ENCODE results near the gene RSBN1L. TPM values are rescaled to one million over a fixed set of nuclear protein-coding genes. Genes with fewer than 3 reads are reported as not detected.
"Not testable (repeated sequence)": the region's sequence is repeated elsewhere in the genome, so short reads cannot be mapped to it uniquely, and the experiment has no call there.

The RSBN1L gene
- total RNA-seq, 8 experiments from 2014 or later, result 8.2 to 24.5 (median 20.0) TPM

DNA sequence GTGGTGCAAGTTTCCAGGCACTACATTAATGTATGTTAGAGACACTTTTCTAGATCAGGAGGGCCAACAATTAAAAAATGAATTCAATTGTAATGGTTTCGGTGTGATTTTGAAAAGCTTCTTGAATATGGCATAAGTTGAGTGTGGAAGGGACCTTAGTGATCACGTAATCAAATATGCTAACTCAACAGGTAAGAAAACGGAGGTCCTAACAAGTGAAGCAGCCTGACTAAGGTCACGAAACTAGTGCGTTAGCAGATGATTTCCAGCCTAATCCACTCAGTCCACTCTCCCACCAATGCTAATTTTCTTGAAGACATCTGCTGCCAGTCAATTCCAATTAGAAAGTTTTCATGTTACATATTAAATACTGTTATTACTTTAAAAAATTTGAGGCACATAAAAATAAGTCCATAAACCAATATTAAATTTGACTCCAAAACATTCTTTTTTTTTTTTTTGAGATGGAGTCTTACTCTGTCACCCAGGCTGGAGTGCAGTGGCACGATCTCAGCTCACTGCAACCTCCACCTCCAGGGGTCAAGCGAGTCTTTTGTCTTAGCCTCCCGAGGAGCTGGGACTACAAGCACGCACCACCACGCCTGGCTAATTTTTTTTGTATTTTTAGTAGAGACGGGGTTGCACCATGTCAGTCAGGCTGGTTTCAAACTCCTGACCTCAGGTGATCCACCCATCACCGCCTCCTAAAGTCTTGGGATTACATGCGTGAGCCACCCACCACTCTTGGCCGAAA lies 2.3 kb upstream of the RSBN1L start:
- Histone ChIP-seq H3K4me1 (replicated peaks in 1 of 2) (peaks cover 5 to 8% of the 10 kb centered on the region in 2 donors), H3K27ac (no peak overlapping the region), H3K4me3 (peak overlapping the region in 1 of 5 donors; percentile 75)
- in situ Hi-C loops (cut with MboI; ENCODE audit: low pct_unique_long_range_greater_than_20kb in 2 of 9, low sequenced_read_pairs in 9 of 9, unreplicated experiment in 9 of 9), result no loop called here
- WGBS, 10 experiments, result 70 to 100% (median 90%) methylated on average over 1 to 11 of the region's 14 CpGs; no CpG with 5 or more reads in 1 of the 10 experiments
- no peak for ATAC-seq (replicated peaks in 6 of 8)

DNA sequence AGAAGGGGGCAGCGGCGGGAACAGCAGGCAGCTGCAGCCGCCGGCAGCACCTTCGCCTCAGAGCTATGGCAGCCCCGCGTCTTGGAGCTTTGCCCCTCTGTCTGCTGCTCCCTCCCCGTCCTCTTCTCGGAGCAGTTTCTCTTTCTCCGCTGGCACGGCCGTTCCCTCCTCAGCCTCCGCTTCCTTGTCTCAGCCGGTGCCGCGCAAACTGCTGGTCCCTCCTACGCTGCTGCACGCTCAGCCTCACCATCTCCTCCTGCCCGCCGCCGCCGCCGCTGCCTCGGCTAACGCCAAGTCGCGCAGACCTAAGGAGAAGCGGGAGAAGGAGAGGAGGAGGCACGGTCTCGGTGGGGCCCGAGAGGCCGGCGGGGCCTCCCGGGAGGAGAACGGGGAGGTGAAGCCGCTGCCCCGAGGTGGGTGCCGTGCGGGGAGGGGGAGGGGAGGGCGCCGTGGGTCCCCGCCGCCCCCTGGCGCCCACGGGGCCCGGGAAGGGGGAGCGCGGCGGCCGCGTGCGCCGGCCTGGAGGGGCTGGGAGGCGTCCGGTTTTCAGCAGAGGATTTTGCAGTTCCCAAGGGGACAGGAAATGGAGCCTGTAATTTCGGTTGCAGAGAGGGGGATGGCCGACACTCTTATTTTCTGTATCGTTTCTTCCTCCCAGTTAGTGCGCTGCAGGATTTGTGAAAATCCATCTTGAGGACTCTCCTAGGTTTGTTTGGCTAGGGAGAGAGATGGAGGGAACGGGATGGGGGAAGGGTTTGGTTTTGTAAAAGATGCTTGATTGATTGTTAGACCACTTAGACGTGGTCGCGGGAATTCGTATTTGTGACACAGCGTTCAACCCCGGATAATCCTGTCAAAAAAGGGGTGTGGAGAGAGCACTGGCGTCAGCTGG lies 630 bp downstream of the RSBN1L start:
- H3K4me1 ChIP-seq (replicated peaks in 1 of 2), result peaks cover 5 to 13% of the 10 kb centered on the region in 2 donors
- peak; percentile 47 to 57 (median 54) for ATAC-seq (replicated peaks in 6 of 8)
- 0 to 3% (median 0%) methylated on average over 1 to 19 of the region's 67 CpGs for WGBS, 10 experiments
- peak overlapping the region; percentile 95 for H3K27ac ChIP-seq
- H3K4me3 ChIP-seq, result peak overlapping the region; percentile 65 to 93 (median 78)
- in situ Hi-C loops (cut with MboI; ENCODE audit: low pct_unique_long_range_greater_than_20kb in 2 of 9, low sequenced_read_pairs in 9 of 9, unreplicated experiment in 9 of 9), result no loop called here

DNA sequence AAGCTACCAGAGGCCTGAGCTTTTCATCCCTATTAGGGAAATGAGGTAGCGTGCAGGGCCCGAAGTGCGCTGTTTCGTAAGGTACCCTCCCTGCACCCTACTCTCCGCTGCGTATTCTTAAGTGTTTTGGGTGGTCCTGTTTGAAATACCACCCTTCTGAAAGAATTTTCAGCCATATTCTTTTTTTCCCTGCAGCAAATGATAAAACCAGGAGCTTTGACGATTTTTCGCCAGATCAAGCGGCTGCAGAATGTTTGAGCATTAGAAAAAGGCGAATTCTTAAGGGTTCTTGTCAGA lies 1.2 kb downstream of the RSBN1L start:
- in situ Hi-C loops (cut with MboI; ENCODE audit: low pct_unique_long_range_greater_than_20kb in 2 of 9, low sequenced_read_pairs in 9 of 9, unreplicated experiment in 9 of 9), result no loop called here
- WGBS, 10 experiments, result 0 to 9% (median 0%) methylated on average over 4 to 9 of the region's 10 CpGs; no CpG with 5 or more reads in 2 of the 10 experiments
- peak; percentile 4 to 29 (median 16) for ATAC-seq (replicated peaks in 6 of 8)
- Histone ChIP-seq H3K27ac (peak overlapping the region; percentile 95), H3K4me1 (replicated peaks in 1 of 2) (peaks cover 5 to 13% of the 10 kb centered on the region in 2 donors), H3K4me3 (peak overlapping the region; percentile 65 to 93 (median 78))

DNA sequence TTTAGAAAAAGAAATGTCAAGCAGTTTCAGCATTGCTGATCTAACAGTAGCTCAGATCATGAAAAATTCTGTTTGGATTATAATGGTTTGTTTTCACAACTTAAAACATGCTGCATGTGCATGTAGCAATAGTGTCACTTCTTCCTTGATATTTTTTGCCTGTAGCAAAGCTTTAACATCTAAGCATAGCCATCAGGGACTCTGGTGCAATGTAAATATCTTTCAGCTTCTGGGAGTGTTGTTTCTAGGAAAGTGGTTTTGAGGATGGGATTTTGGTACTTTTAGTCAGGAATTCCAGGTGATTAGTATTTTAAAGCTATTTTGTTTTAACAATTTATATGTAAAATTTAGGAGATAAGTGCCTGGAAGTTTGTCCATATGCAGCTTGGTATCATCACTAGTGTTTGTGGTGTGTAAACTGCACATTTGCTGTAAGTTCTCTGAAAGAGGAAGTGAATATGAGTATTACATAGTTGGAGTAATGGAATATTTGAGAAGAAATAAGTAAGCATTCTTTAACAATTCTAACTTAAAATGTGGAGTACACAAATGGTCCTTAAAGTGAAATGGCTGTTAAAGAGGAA lies 1.9 kb downstream of the RSBN1L start:
- Histone ChIP-seq H3K4me1 (replicated peaks in 1 of 2) (peaks cover 5 to 13% of the 10 kb centered on the region in 2 donors), H3K27ac (no peak overlapping the region), H3K4me3 (peak overlapping the region; percentile 65 to 93 (median 78))
- in situ Hi-C loops (cut with MboI; ENCODE audit: low pct_unique_long_range_greater_than_20kb in 2 of 9, low sequenced_read_pairs in 9 of 9, unreplicated experiment in 9 of 9), result no loop called here
- ATAC-seq (replicated peaks in 6 of 8), result no peak

DNA sequence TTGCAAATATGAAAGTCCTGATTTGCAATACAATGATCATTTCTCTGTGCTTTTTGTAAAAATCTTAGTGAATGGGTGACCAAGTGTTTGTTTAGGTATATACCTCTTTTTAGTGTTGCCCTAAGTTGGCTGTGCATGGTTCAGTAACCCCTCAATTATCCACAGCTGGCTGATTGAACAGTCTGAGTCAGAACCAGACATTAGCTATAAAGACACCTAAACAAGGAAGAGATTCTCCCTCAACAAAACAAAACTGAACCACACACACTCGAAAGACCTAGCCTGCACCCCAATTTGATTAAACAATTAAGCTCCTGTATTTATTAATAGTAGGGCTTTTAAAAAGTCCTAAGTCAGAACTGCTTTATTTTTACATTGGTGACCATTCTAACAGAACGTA lies 2.8 kb downstream of the RSBN1L start:
- in situ Hi-C loops (cut with MboI; ENCODE audit: low pct_unique_long_range_greater_than_20kb in 2 of 9, low sequenced_read_pairs in 9 of 9, unreplicated experiment in 9 of 9), result no loop called here
- Histone ChIP-seq H3K4me3 (peak overlapping the region; percentile 11 to 93 (median 78)), H3K27ac (no peak overlapping the region), H3K4me1 (replicated peaks in 1 of 2) (peaks cover 5 to 10% of the 10 kb centered on the region in 2 donors)
- ATAC-seq (replicated peaks in 6 of 8), result no peak
- WGBS, 10 experiments, result 0 to 57% (median 32%) methylated on average over 1 to 2 of the region's 2 CpGs; no CpG with 5 or more reads in 1 of the 10 experiments

DNA sequence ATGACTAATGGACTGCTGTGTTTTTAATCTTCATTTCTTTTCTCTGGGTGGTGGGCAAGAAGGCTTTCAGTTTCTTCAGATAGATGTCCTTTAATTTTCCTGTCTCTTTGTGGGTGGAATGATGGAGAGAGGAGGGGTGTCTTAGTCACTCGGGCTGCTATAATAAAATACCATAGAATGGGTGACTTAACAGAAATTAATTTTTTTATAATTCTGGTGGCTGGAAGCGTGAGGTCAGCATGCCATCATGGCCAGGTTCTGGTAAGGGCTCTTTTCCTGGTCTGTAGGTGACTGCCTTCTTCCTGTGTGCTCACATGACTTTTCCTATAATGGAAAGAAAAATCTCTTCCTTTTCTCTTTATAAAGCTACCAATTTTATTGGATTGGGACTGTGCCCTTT lies 6.3 kb downstream of the RSBN1L start:
- no peak overlapping the region for H3K27ac ChIP-seq
- peaks cover 0 to 5% of the 10 kb centered on the region in 2 donors for H3K4me1 ChIP-seq (replicated peaks in 1 of 2)
- in situ Hi-C loops (cut with MboI; ENCODE audit: low pct_unique_long_range_greater_than_20kb in 2 of 9, low sequenced_read_pairs in 9 of 9, unreplicated experiment in 9 of 9), result no loop called here
- WGBS, 10 experiments, result 20 to 90% (median 66%) methylated on average over 1 to 2 of the region's 2 CpGs; no CpG with 5 or more reads in 2 of the 10 experiments
- ATAC-seq (replicated peaks in 6 of 8), result peak in 3 of 8 experiments; percentile 21 to 57 (median 35)
- H3K4me3 ChIP-seq, result no peak overlapping the region

DNA sequence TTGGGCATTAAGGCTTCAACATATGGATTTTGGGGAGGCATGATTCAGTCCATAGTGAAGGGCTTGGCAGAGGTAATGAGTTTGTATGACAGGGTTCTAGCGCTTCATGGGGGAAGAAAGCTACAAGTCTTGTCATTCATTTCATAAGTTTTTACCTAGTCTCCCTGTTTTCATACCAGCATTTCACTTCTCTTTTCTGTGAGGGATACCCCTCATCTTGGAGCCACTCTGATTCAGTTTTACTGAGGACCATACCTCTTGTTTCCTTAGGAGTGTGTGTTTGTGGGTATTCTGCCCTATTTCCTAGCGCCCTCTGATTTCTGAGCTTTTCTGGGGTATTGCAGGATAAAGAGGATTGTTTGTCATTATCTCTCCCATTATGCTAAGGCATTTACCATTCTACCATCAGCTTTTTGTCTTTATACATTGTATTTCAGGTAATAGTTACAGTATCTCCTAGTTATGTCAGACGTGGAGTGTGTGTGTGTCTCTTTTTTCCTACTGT lies 6.8 kb downstream of the RSBN1L start:
- Histone ChIP-seq H3K4me3 (no peak overlapping the region), H3K27ac (no peak overlapping the region), H3K4me1 (replicated peaks in 1 of 2) (peaks cover 0 to 5% of the 10 kb centered on the region in 2 donors)
- ATAC-seq (replicated peaks in 6 of 8), result no peak
- WGBS, 10 experiments, result 71 to 100% (median 100%) methylated on average over 1 to 3 of the region's 3 CpGs
- in situ Hi-C loops (cut with MboI; ENCODE audit: low pct_unique_long_range_greater_than_20kb in 2 of 9, low sequenced_read_pairs in 9 of 9, unreplicated experiment in 9 of 9), result no loop called here

DNA sequence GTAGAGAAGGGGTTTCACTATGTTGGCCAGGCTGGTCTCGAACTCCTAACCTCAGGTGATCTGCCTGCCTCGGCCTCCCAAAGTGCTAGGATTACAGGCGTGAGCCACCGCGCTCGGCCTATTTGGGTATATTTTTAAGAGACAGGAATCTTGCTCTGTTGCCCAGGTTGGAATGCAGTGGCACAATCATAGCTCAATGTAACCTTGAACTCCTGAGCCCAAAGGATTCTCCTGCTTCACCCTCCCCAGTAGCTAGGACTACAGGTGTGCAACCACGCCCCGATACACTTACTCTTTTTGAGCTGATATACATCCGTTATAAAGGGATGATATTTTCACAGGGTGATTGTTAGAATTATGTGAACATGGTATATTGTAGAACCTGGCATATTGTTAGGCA lies 7.4 kb downstream of the RSBN1L start:
- H3K4me1 ChIP-seq (replicated peaks in 1 of 2); H3K27ac ChIP-seq; H3K4me3 ChIP-seq; ATAC-seq (replicated peaks in 6 of 8); in situ Hi-C loops (cut with MboI; ENCODE audit: low pct_unique_long_range_greater_than_20kb in 2 of 9, low sequenced_read_pairs in 9 of 9, unreplicated experiment in 9 of 9): not testable (repeated sequence)
- whole genome bisulfite sequencing, 10 experiments, result 60 to 100% (median 83%) methylated on average over 1 to 3 of the region's 9 CpGs; no CpG with 5 or more reads in 5 of the 10 experiments

DNA sequence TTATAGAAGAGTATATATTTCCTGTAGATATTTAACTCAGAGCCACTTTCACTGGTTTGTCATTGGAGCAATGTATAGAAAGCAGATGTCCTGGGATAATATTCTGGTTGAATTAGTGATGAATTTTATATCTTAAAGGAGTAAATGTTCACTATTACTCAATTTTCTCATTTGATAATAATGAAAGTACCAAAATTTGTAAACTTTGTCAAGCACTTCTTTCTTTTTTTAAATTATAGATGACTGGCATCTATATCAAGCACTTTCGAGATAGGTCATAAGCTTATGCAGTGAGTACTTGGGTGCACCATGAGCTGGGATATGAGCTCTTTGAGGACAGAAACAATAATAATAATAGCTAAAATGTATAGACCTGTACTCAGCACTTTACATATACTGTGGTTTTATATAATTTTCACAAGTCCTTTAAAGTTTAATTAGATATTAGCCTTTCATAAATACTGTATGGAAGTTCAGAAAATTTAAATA lies 11.3 kb downstream of the RSBN1L start:
- Histone ChIP-seq H3K4me1 (replicated peaks in 1 of 2) (no peaks in the 10 kb centered on the region), H3K27ac (no peak overlapping the region), H3K4me3 (no peak overlapping the region)
- ATAC-seq (replicated peaks in 6 of 8), result no peak
- in situ Hi-C loops (cut with MboI; ENCODE audit: low pct_unique_long_range_greater_than_20kb in 2 of 9, low sequenced_read_pairs in 9 of 9, unreplicated experiment in 9 of 9), result no loop called here
- WGBS, 10 experiments, result 82 to 100% (median 100%) methylated on average over 1 of the region's 1 CpG

DNA sequence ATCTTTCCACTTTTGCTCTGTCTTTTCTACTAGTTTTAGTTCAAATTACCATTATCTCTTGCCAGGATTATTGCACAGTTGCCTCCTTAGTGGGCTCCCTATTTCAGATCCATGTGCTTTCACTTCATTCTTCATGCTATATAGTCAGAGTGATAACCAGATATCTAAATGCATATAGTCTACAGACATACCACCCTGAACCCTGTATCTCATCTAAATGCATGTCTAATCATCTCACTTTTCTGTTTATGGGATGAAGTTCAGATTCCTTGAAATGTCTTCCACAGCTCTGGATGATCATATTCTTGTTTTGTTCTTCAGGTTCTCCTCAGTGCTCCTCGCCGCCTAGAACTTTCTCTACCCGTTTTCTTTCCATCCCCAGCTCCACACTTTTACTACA lies 13.8 kb downstream of the RSBN1L start:
- in situ Hi-C loops (cut with MboI; ENCODE audit: low pct_unique_long_range_greater_than_20kb in 2 of 9, low sequenced_read_pairs in 9 of 9, unreplicated experiment in 9 of 9), result no loop called here
- Histone ChIP-seq H3K4me1 (replicated peaks in 1 of 2) (no peaks in the 10 kb centered on the region), H3K27ac (no peak overlapping the region), H3K4me3 (no peak overlapping the region)
- ATAC-seq (replicated peaks in 6 of 8), result no peak
- 95 to 100% (median 100%) methylated on average over 1 to 3 of the region's 3 CpGs; no CpG with 5 or more reads in 1 of the 10 experiments for WGBS, 10 experiments

DNA sequence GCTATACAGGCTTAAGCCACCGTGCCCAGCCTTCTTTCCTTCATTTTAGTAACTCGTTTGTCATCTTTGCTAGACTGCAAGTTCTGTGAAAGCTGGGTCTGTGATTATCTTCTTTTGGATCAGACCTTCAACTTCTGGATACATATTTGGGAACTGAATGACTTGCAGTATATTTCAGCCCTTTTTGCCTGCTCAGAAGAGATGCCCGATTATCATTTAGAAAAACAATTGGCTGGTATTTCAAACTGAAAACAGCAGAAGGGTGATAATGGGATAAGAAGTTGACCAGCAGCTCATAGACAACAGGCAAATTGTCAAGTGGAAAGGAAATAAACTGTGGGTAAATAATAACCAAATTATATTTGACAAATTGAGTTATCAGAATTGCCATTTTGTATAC lies 14.6 kb downstream of the RSBN1L start:
- Histone ChIP-seq H3K27ac (no peak overlapping the region), H3K4me3 (no peak overlapping the region), H3K4me1 (replicated peaks in 1 of 2) (no peaks in the 10 kb centered on the region)
- WGBS, 10 experiments, result 87 to 100% (median 100%) methylated on average over 1 to 3 of the region's 3 CpGs
- no peak for ATAC-seq (replicated peaks in 6 of 8)
- in situ Hi-C loops (cut with MboI; ENCODE audit: low pct_unique_long_range_greater_than_20kb in 2 of 9, low sequenced_read_pairs in 9 of 9, unreplicated experiment in 9 of 9), result no loop called here

DNA sequence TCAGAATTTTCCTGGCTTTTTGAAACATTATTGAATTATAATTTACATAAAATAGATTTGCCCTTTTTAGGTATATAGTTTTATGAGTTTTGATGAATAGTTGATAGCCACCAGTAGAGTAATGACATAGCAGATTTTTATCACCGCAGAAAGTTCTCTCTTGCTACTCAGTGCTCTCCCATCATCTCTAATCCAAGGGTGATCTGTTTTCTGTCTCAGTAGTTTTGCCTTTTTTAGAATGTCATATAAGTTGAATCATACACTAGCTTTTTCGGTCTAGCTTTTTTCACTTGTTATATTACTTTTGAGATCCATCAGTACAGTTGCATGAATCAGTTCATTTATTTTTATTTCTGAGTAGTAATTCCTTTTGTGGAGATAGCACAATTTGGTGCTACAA lies 17.9 kb downstream of the RSBN1L start:
- WGBS, 10 experiments, result 48 to 100% (median 100%) methylated on average over 1 to 2 of the region's 2 CpGs

DNA sequence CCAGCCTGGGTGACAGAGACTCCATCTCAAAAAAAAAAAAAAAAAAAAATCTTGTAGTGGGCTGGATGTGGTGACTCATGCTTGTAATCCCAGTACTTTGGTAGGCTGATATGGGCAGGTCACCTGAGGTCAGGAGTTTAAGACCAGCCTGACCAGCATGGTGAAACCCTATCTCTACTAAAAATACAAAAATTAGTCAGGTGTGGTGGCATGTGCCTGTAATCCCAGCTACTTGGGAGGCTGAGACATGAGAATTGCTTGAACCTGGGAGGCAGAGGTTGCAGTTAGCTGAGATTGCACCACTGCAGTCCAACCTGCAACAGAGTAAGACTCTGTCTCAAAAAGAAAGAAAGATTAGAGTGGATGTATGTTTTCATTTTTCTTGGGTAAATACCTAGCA lies 18.7 kb downstream of the RSBN1L start:
- ATAC-seq (replicated peaks in 6 of 8); H3K4me3 ChIP-seq; H3K27ac ChIP-seq; H3K4me1 ChIP-seq (replicated peaks in 1 of 2); in situ Hi-C loops (cut with MboI; ENCODE audit: low pct_unique_long_range_greater_than_20kb in 2 of 9, low sequenced_read_pairs in 9 of 9, unreplicated experiment in 9 of 9): not testable (repeated sequence)

More for the DNA sequence above, 17.9 kb downstream of the RSBN1L start:
- no peak for ATAC-seq (replicated peaks in 6 of 8)
- in situ Hi-C loops (cut with MboI; ENCODE audit: low pct_unique_long_range_greater_than_20kb in 2 of 9, low sequenced_read_pairs in 9 of 9, unreplicated experiment in 9 of 9), result no loop called here
- Histone ChIP-seq H3K4me3 (no peak overlapping the region), H3K27ac (no peak overlapping the region), H3K4me1 (replicated peaks in 1 of 2) (no peaks in the 10 kb centered on the region)
